Transverse colon (tissue), 4 donors: ENCODE measurements around the gene GALNT11. TPM values are rescaled to one million over a fixed set of nuclear protein-coding genes. Genes with fewer than 3 reads are reported as not detected.

Experiments used
- DNase-seq: peaks from one replicate; pipeline ENCODE4 v3.0.0-alpha.2; 2019
- H3K27ac ChIP-seq, 4 donors: fragments of 200-600 bp; sonication (generic); 2 replicates each; pipeline ENCODE4 v1.5.1; 2016 to 2018; ENCODE audit warnings: inconsistent platforms in 4 of 4
- H3K27me3 ChIP-seq: fragments of 200-600 bp; sonication (generic); 2 replicates; pipeline ENCODE4 v1.5.1; 2017; ENCODE audit warnings: inconsistent platforms
- H3K36me3 ChIP-seq, 4 donors: fragments of 200-600 bp; sonication (generic); 2 replicates each; pipeline ENCODE4 v1.5.1; 2017 to 2019; ENCODE audit warnings: inconsistent platforms in 4 of 4
- H3K4me1 ChIP-seq, 4 donors: fragments of 200-600 bp; sonication (generic); 2 replicates each; pipeline ENCODE4 v1.5.1; 2017 to 2020; ENCODE audit warnings: inconsistent platforms in 4 of 4
- H3K4me3 ChIP-seq, 4 donors: fragments of 200-600 bp; sonication (generic); 1 replicate in 1 of 4; 2 replicates in 3 of 4; pipeline versions ENCODE4 v1.5.1 to v1.6.1; 2017 to 2019; ENCODE audit warnings: inconsistent platforms in 4 of 4
- H3K9me3 ChIP-seq, 2 donors: fragments of 200-600 bp; sonication (generic); 2 replicates each; pipeline ENCODE4 v1.5.1; 2017 to 2019; ENCODE audit warnings: inconsistent platforms in 2 of 2
- CTCF ChIP-seq, 5 experiments: fragments of 200-600 bp in 3 of 5; fragments of 450-650 bp in 2 of 5; sonication (generic) in 3 of 5; IDR thresholded peaks; 1 replicate in 2 of 5; 2 replicates in 3 of 5; pipeline ENCODE4 v1.5.1; 2016 to 2017; ENCODE audit warnings: antibody characterized with exemption in 5 of 5, inconsistent platforms in 3 of 5, mild to moderate bottlenecking in 2 of 5, moderate library complexity in 1 of 5
- EP300 ChIP-seq: sonication (generic); formaldehyde crosslinking; IDR thresholded peaks from one replicate; pipeline ENCODE4 v1.6.1; 2017; ENCODE audit warnings: antibody characterized with exemption, low read depth
- POLR2A ChIP-seq: fragments of 450-650 bp; IDR thresholded peaks from one replicate; pipeline ENCODE4 v1.6.1; 2016; ENCODE audit warnings: antibody characterized with exemption, mild to moderate bottlenecking, moderate library complexity
- POLR2AphosphoS5 ChIP-seq, 3 donors: sonication (generic); formaldehyde crosslinking; IDR thresholded peaks; one replicate each; pipeline ENCODE4 v1.6.1; 2016; ENCODE audit warnings: antibody characterized with exemption in 3 of 3
- WGBS, 2 donors: methylation state at CpG; one replicate each; pipeline ENCODE4 v1.1.5; 2018; ENCODE audit warnings: low coverage in 1 of 2; 5-methylcytosine and 5-hydroxymethylcytosine counted together
- in situ Hi-C, 4 donors: fragments of 200-750 bp; cut with MboI; loops; one replicate each; pipeline versions ENCODE4 v1.15.0 to v1.15.1; 2017; ENCODE audit warnings: low sequenced_read_pairs in 3 of 4, low pct_ligation_motif_present in 1 of 4, low pct_unique_long_range_greater_than_20kb in 1 of 4
- intact Hi-C: fragments of 100-400 bp; cut with DNase I; formaldehyde crosslinking; loops from one replicate; pipeline ENCODE4 v1.15.1; 2023; ENCODE audit warnings: low total_unique reads
- total RNA-seq, 4 donors: library from RNA; depleted of rRNA; stranded (reverse); fragments of >200 nt; gene quantifications; one replicate each; pipeline ENCODE4 v1.1.0, GENCODE V29; 2016

Gene GALNT11
- total RNA-seq, 4 donors from 2014 or later, result 14.7 to 36.2 (median 24.0) TPM

- H3K9me3 ChIP-seq, result no peaks in the 10 kb centered on the region
- H3K27me3 ChIP-seq, result no peaks in the 10 kb centered on the region
- no peak for TF ChIP-seq POLR2AphosphoS5 (IDR thresholded peaks at IDR 0.05)
- TF ChIP-seq EP300, result no peak
- no peak for TF ChIP-seq POLR2A
- TF ChIP-seq CTCF (IDR thresholded peaks at IDR 0.05), result no peak
- no peaks in the 10 kb centered on the region for H3K4me1 ChIP-seq
- no peak for DNase-seq
- H3K4me3 ChIP-seq, result no peak overlapping the region
- in situ Hi-C loops, result no loop called here
- 81 to 83% methylated on average over 5 to 7 of the region's 7 CpGs for WGBS, 2 donors
- peaks cover 0 to 11% (median 0%) of the 10 kb centered on the region in 4 donors for H3K36me3 ChIP-seq
- no peak overlapping the region for H3K27ac ChIP-seq
- intact Hi-C loops, result no loop called here
Measured at GRCh38 chr7:152108359-152108758, 82.9 kb downstream of the GALNT11 start.

DNA sequence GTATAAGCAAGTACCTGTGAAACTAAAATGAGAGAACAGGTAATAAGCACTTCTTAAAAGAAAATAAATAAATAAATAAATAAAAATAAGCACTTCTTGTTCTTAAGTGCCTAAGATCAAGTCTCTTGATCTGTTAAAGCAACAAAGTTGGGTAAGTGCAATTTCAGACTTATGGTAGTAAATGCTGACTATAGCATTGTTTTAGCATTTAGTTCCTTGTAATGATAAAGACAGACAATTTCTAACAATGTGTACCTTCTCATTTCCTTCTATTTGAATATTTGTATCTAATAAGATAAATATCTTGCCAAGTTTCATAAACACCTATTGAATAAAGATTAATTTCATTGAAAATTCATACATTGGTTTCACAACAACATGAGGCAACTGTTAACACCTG, 87.4 kb downstream of the GALNT11 start:
- no peak overlapping the region for H3K27ac ChIP-seq
- DNase-seq, result no peak
- intact Hi-C loops, result no loop called here
- H3K4me3 ChIP-seq, result no peak overlapping the region
- H3K9me3 ChIP-seq, result no peaks in the 10 kb centered on the region
- in situ Hi-C loops, result no loop called here
- peaks cover 0 to 15% (median 4%) of the 10 kb centered on the region in 4 donors for H3K36me3 ChIP-seq
- no peaks in the 10 kb centered on the region for H3K4me1 ChIP-seq
- no peaks in the 10 kb centered on the region for H3K27me3 ChIP-seq
- TF ChIP-seq POLR2A, result no peak
- no peak for TF ChIP-seq EP300

DNA sequence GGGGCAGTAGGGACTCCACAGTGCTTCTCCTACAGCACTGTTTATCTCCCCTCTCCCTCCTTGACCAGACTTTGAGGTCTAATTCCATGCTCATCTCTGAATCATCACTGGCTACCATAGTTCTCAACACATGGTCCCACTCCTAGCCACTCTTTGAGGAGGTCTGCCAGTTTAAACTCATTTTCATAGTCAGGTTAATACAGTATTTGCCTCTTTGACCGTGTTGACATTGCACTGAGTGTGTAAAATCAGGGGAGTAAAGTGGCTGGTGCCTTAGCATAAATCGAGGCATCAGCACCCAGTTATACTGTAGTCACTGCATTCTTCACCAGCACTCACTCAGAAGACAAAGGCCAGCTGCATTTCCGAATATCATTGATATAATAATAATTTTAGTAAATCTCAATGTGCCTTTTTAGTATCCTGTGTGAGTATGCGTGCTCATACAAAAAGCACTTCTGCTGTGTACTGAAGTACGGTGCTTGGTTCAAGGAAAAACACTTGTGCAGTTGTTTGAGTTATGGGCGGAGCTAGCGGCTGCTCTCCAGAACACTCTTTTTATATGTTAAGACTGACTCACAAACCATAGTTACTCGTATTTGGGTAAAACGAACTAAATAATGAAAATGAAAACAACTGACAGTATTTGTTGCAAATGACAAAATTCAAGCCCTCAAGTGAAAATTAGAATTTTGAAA, 89.7 kb downstream of the GALNT11 start:
- WGBS, 2 donors, result 85% methylated on average over 9 of the region's 9 CpGs
- no peak for DNase-seq
- intact Hi-C loops, result no loop called here

DNA sequence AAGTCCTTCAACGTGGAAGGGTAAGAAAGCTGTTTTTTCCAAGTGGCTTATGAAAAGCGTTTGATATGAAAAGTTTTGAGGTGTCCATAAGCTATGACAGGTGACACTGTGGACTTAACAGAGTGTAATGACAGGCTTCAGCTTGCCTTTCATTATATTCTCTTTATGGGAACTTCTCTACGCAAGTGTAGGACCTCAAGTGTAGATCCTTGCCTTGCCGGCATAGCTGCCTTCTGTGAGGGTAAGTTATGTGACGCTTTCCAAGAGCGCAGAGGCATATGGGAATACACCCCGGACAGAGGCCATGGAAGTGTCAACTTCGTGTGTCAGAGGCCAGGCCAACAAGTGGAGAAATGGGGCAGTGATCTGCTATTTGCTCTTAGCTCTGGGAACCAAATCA, 91.9 kb downstream of the GALNT11 start:
- Histone ChIP-seq H3K36me3 (peaks cover 0 to 52% (median 26%) of the 10 kb centered on the region in 4 donors), H3K4me3 (no peak overlapping the region), H3K4me1 (no peaks in the 10 kb centered on the region), H3K27ac (no peak overlapping the region), H3K27me3 (no peaks in the 10 kb centered on the region), H3K9me3 (no peaks in the 10 kb centered on the region)
- in situ Hi-C loops (no loop called here), intact Hi-C loops (no loop called here)
- 93% methylated on average over 2 to 7 of the region's 8 CpGs for WGBS, 2 donors
- DNase-seq, result no peak
- TF ChIP-seq POLR2AphosphoS5 (IDR thresholded peaks at IDR 0.05) (no peak), CTCF (IDR thresholded peaks at IDR 0.05) (no peak), EP300 (no peak), POLR2A (no peak)

More for the DNA sequence above, 89.7 kb downstream of the GALNT11 start:
- Histone ChIP-seq H3K4me3 (no peak overlapping the region), H3K9me3 (no peaks in the 10 kb centered on the region), H3K27me3 (no peaks in the 10 kb centered on the region), H3K4me1 (no peaks in the 10 kb centered on the region), H3K36me3 (peaks cover 0 to 34% (median 16%) of the 10 kb centered on the region in 4 donors), H3K27ac (no peak overlapping the region)
- in situ Hi-C loops, result no loop called here
- TF ChIP-seq POLR2A, result no peak
- TF ChIP-seq POLR2AphosphoS5 (IDR thresholded peaks at IDR 0.05), result no peak
- no peak for TF ChIP-seq EP300
- TF ChIP-seq CTCF (IDR thresholded peaks at IDR 0.05), result no peak

DNA sequence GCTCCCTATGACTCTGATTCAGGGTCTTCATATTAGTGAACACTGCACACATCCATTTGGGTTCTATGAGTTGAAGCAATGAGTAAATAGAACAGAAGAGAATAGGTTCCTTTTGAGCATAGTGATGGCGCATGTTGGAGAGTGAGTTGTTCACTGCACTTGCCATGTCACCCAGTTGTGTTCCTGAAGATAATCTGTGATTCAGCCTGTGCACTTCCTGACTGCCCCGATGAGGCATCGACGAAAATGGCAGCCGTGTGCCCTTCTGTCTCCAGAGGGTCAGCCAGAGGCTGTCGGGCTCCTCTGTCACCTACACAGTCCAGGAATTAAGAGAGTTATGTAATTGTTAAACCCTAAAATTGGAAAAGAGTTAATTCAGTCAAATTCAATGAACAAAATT, 94.7 kb downstream of the GALNT11 start:
- no peak overlapping the region for H3K27ac ChIP-seq
- peaks cover 0 to 6% of the 10 kb centered on the region in 2 donors for H3K9me3 ChIP-seq
- no peak overlapping the region for H3K4me3 ChIP-seq
- no peak for DNase-seq
- no peaks in the 10 kb centered on the region for H3K4me1 ChIP-seq
- in situ Hi-C loops, result no loop called here
- H3K27me3 ChIP-seq, result no peaks in the 10 kb centered on the region
- TF ChIP-seq EP300 (no peak), POLR2A (no peak), POLR2AphosphoS5 (IDR thresholded peaks at IDR 0.05) (no peak), CTCF (IDR thresholded peaks at IDR 0.05) (no peak)
- intact Hi-C loops, result no loop called here
- peaks cover 0 to 68% (median 31%) of the 10 kb centered on the region in 4 donors for H3K36me3 ChIP-seq
- 97% methylated on average over 6 of the region's 6 CpGs; no CpG with 5 or more reads in 1 of the 2 donors for WGBS, 2 donors
